RWPE1 (cell line): Measurements from ENCODE around the gene ZNF385B.

ENCODE experiments used
- CTCF ChIA-PET: fragments of 350-600 bp; sonication (Branson Sonifier 250); formaldehyde crosslinking; extraction: SDS; loops from one replicate; lab custom pipeline; 2021; lab: Yijun Ruan, JAX
- POLR2A ChIA-PET: fragments of 400-600 bp; formaldehyde crosslinking; extraction: SDS; loops from one replicate; lab custom pipeline; 2020; ENCODE audit warnings: antibody characterized with exemption; ENCODE audit not compliant: low non-redundant PET; lab: Yijun Ruan, JAX
- DNase-seq: peaks from one replicate; pipeline ENCODE4 v3.0.0; 2012; ENCODE audit warnings: low spot score
- H3K27ac ChIP-seq: fragments of 450-650 bp; 2 replicates; pipeline ENCODE4 v1.5.1; 2017
- CTCF ChIP-seq: fragments of 450-650 bp; conservative IDR thresholded peaks from 2 replicates; pipeline ENCODE4 v1.5.1; 2017; ENCODE audit warnings: low read depth, mild to moderate bottlenecking

Gene ZNF385B

GRCh38 chr2:179850188-179850587 lies 11.2 kb downstream of the ZNF385B start:
- peak; percentile 8 for DNase-seq
- no peak overlapping the region for H3K27ac ChIP-seq
- ChIA-PET POLR2A (no interaction called here), CTCF (interaction anchor here (0.9 kb wide), 1 partner anchor 9 kb away, joined by 3 read pairs; no protein-coding TSS in a partner anchor)
- TF ChIP-seq CTCF, result no peak

GRCh38 chr2:179849719-179850118 lies 11.7 kb downstream of the ZNF385B start:
- ChIA-PET CTCF (interaction anchor here (0.9 kb wide), 1 partner anchor 9 kb away, joined by 3 read pairs; no protein-coding TSS in a partner anchor), POLR2A (no interaction called here)
- TF ChIP-seq CTCF, result no peak
- no peak for DNase-seq
- no peak overlapping the region for H3K27ac ChIP-seq

GRCh38 chr2:179843541-179843940 lies 17.9 kb downstream of the ZNF385B start:
- POLR2A ChIA-PET, result no interaction called here
- CTCF ChIA-PET, result interaction anchor here (0.6 kb wide), 1 partner anchor 12 kb away, joined by 3 read pairs; no protein-coding TSS in a partner anchor

GRCh38 chr2:179842498-179843153 lies 18.8 kb downstream of the ZNF385B start:
- 0 out of 2 replicates have a peak, but pooled peaks have one; percentile 19 for TF ChIP-seq CTCF
- CTCF ChIA-PET, result interaction anchor here (0.6 to 0.7 kb wide), 3 partner anchors 16 to 1458 kb away, joined by 3 read pairs; no protein-coding TSS in a partner anchor

More at GRCh38 chr2:179843541-179843940, 17.9 kb downstream of the ZNF385B start:
- DNase-seq, result no peak
- H3K27ac ChIP-seq, result no peak overlapping the region
- TF ChIP-seq CTCF, result no peak

DNA sequence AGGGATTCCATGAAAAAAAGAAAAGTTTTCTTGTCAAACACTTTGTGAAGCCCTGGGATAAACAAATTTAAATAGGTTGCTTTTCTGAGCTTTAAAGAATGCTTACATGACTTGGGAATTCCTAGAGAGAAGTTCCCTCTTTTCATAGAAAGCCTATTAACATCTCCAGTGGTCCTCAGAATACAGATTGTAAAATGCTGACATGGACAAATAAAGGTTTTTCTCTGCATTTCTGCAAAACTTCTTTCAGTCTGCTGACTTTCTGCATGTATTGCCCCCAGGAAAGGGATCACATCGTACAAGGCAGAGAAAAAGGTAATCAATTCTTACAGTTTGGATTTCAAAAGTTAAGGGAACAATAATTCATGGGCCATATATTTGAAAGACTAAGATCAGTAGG lies 20.6 kb downstream of the ZNF385B start:
- no peak overlapping the region for H3K27ac ChIP-seq
- ChIA-PET CTCF (interaction anchor here (0.5 kb wide), 1 partner anchor 98 kb away, joined by 3 read pairs; no protein-coding TSS in a partner anchor), POLR2A (no interaction called here)
- no peak for DNase-seq
- TF ChIP-seq CTCF, result no peak

More at GRCh38 chr2:179842498-179843153, 18.8 kb downstream of the ZNF385B start:
- H3K27ac ChIP-seq, result no peak overlapping the region
- no peak for DNase-seq
- POLR2A ChIA-PET, result no interaction called here

DNA sequence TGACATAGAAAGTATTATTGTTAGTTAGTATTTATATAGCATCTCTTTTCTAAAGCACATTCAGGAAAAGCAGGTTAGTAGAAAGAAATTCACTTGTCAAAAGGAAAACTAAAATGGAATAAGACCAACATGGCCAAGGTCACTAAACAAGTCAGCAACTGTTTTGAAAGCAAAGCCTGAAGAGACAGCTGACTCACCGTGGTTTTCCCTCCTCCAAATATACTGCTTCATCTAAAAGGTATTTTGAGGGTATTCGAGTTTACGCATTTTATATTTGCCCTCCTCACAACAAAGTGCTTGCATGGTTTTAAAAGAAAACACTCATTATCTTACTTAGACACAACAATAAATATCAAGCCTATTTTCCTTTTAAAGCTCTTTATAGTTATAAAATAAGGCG lies 24.0 kb downstream of the ZNF385B start:
- ChIA-PET CTCF (interaction anchor here (0.7 kb wide), 1 partner anchor 179 kb away, joined by 3 read pairs; no protein-coding TSS in a partner anchor), POLR2A (no interaction called here)
- no peak overlapping the region for H3K27ac ChIP-seq
- TF ChIP-seq CTCF, result no peak
- DNase-seq, result peak; percentile 28
